Parathyroid adenoma (tissue), 2 donors: ENCODE data around the gene OR13C4.

Experiments used
- H2AFZ ChIP-seq: fragments of 300-600 bp; sonication (generic); one replicate; pipeline ENCODE4 v1.7.0; 2017; ENCODE audit warnings: antibody characterized with exemption, mild to moderate bottlenecking
- H3K27ac ChIP-seq: fragments of 300-600 bp; sonication (generic); one replicate; pipeline ENCODE4 v1.7.0; 2017
- H3K27me3 ChIP-seq: fragments of 300-600 bp; sonication (generic); one replicate; pipeline ENCODE4 v1.7.0; 2017; ENCODE audit warnings: low read length; ENCODE audit not compliant: control insufficient read depth, insufficient read depth
- H3K36me3 ChIP-seq: fragments of 300-600 bp; sonication (generic); one replicate; pipeline ENCODE4 v1.7.0; 2017; ENCODE audit warnings: low read length; ENCODE audit not compliant: control insufficient read depth, insufficient read depth
- H3K4me1 ChIP-seq: fragments of 300-600 bp; sonication (generic); one replicate; pipeline ENCODE4 v1.7.0; 2017; ENCODE audit warnings: control low read depth
- H3K4me2 ChIP-seq: fragments of 300-600 bp; sonication (generic); one replicate; pipeline ENCODE4 v1.7.0; 2017; ENCODE audit warnings: low read length
- H3K4me3 ChIP-seq: fragments of 300-600 bp; sonication (generic); one replicate; pipeline ENCODE4 v1.7.0; 2017; ENCODE audit warnings: low read depth, low read length
- H3K79me2 ChIP-seq: fragments of 300-600 bp; sonication (generic); one replicate; pipeline ENCODE4 v1.7.0; 2017; ENCODE audit warnings: control low read depth
- H3K9ac ChIP-seq: fragments of 300-600 bp; sonication (generic); one replicate; pipeline ENCODE4 v1.7.0; 2017; ENCODE audit warnings: mild to moderate bottlenecking
- H3K9me3 ChIP-seq: fragments of 300-600 bp; sonication (generic); one replicate; pipeline ENCODE4 v1.7.0; 2017; ENCODE audit warnings: low read length; ENCODE audit not compliant: control insufficient read depth
- TF ChIP-seq, protein P1 (sequence below): fragments of 300-600 bp; sonication (generic); IDR thresholded peaks from one replicate; pipeline ENCODE4 v1.7.0; 2017; ENCODE audit warnings: antibody characterized with exemption, mild to moderate bottlenecking
- donor health status: primary hyperparathyroidism.

OR13C4 gene

DNA sequence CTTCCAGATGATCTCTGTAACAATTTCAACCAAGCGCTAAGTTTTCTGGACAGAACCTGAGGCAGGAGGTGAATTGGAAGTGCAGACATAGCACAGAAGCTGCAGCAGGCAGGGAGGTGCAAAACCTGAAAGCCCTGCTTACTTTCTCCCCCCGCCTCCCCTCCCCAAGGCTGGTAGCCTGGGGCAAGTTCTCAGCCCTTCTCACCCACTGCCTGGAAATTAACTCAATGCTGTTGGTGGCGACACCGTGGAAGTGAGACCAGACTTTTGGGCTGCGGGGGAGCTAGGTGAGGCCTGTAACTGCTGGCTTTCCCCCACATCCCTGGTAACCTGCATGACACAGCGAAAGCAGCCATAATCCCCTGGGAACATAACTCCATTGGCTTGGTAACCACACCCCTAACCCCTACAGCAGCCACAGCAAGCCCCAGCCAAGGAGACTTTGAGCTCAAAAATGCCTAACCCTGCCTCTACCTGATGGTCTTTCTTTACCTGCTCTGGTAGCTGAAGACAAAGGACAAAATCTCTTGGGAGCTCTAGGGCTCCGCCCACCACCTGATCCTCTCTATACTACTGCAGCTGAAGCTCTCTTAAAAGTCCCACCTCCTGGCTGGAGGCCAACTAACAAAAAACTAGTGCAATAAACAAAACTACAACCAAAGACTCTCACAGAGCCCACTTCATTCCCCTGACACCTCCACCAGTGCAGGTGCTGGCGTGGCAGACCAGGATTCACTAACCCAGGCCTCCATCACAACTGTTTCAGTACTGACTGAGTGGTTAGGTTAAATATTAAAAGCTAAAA is 30.0 kb upstream of the OR13C4 start:
- TF ChIP-seq, protein P1, sequence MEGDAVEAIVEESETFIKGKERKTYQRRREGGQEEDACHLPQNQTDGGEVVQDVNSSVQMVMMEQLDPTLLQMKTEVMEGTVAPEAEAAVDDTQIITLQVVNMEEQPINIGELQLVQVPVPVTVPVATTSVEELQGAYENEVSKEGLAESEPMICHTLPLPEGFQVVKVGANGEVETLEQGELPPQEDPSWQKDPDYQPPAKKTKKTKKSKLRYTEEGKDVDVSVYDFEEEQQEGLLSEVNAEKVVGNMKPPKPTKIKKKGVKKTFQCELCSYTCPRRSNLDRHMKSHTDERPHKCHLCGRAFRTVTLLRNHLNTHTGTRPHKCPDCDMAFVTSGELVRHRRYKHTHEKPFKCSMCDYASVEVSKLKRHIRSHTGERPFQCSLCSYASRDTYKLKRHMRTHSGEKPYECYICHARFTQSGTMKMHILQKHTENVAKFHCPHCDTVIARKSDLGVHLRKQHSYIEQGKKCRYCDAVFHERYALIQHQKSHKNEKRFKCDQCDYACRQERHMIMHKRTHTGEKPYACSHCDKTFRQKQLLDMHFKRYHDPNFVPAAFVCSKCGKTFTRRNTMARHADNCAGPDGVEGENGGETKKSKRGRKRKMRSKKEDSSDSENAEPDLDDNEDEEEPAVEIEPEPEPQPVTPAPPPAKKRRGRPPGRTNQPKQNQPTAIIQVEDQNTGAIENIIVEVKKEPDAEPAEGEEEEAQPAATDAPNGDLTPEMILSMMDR: no peak
- H3K4me2 ChIP-seq: no peak overlapping the region
- H2AFZ ChIP-seq: no peak overlapping the region
- no peaks in the 10 kb centered on the region for H3K36me3 ChIP-seq
- no peaks in the 10 kb centered on the region for H3K79me2 ChIP-seq
- no peak overlapping the region for H3K4me3 ChIP-seq
- no peaks in the 10 kb centered on the region for H3K9me3 ChIP-seq
- no peaks in the 10 kb centered on the region for H3K4me1 ChIP-seq
- H3K27me3 ChIP-seq: no peaks in the 10 kb centered on the region
- H3K9ac ChIP-seq: no peak overlapping the region
- H3K27ac ChIP-seq: no peak overlapping the region

DNA sequence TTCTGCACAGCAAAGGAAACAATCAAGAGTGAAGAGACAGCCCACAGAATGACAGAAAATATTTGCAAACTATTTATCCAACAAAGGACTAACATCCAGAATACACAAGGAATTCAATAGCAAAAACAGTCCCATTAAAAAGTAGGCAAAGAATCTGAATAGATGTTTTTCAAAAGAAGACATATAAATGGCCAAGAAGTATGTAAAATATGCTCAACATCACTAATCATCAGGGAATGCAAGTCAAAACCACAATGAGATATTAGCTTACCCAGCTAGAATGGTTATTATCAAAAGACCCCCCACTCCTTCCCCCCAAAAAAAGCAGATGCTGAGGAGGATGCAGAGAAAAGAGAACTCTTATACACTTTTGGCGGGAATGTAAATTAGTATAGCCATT is 28.5 kb upstream of the OR13C4 start:
- TF ChIP-seq, protein P1: no peak
- Histone ChIP-seq H3K9ac (no peak overlapping the region), H2AFZ (no peak overlapping the region), H3K36me3 (no peaks in the 10 kb centered on the region), H3K27ac (no peak overlapping the region), H3K4me1 (no peaks in the 10 kb centered on the region), H3K4me2 (no peak overlapping the region), H3K27me3 (no peaks in the 10 kb centered on the region), H3K79me2 (no peaks in the 10 kb centered on the region), H3K4me3 (no peak overlapping the region), H3K9me3 (no peaks in the 10 kb centered on the region)

DNA sequence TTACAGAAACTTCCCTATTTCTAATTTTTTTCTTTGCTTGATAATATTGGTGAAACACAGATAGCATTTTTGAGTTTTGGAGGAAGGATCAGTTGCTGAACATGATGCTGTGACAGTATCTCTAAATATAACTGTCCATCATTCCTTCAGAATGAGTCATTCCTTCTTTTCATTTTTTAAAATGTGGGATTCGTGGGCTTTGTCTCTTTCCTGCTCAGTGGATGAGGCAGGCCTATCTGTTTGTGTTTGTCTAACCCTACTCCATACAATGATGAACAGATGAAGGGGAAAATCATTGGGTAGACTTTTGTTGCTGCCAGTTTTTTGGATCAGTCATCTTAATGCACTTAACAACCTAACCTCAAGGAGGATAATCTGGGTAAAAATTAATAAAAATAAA is 26.3 kb upstream of the OR13C4 start:
- H3K4me1 ChIP-seq: no peaks in the 10 kb centered on the region
- H3K9ac ChIP-seq: no peak overlapping the region
- no peaks in the 10 kb centered on the region for H3K9me3 ChIP-seq
- no peak overlapping the region for H2AFZ ChIP-seq
- H3K79me2 ChIP-seq: no peaks in the 10 kb centered on the region
- H3K27me3 ChIP-seq: no peaks in the 10 kb centered on the region
- H3K4me3 ChIP-seq: no peak overlapping the region
- TF ChIP-seq, protein P1: no peak
- H3K36me3 ChIP-seq: no peaks in the 10 kb centered on the region
- H3K4me2 ChIP-seq: no peak overlapping the region
- H3K27ac ChIP-seq: no peak overlapping the region

DNA sequence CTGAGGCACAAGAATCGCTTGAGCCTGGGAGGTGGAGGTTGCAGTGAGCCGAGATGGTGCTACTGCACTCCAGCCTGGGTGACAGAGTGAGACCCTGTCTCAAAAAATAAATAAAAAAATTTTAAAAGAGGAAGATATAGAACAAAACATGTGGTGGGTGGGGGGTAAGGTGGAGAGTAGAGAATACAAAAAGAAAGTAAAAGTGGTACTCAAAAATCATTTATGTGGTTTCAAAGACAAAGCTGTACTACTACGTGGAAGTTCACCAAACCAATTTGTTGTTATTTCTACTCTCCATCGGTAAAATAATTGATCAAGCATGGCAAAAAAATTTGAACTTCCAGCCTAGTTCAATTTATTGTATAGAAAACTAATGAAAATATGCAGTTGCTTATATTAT is 17.6 kb upstream of the OR13C4 start:
- H3K9ac ChIP-seq: no peak overlapping the region
- no peak overlapping the region for H2AFZ ChIP-seq
- H3K4me1 ChIP-seq: no peaks in the 10 kb centered on the region
- no peaks in the 10 kb centered on the region for H3K9me3 ChIP-seq
- H3K36me3 ChIP-seq: no peaks in the 10 kb centered on the region
- H3K79me2 ChIP-seq: no peaks in the 10 kb centered on the region
- H3K27ac ChIP-seq: no peak overlapping the region
- H3K4me3 ChIP-seq: no peak overlapping the region
- no peaks in the 10 kb centered on the region for H3K27me3 ChIP-seq
- H3K4me2 ChIP-seq: no peak overlapping the region
- TF ChIP-seq, protein P1: no peak

- Histone ChIP-seq H3K9me3 (no peaks in the 10 kb centered on the region), H3K4me3 (no peak overlapping the region), H3K4me2 (no peak overlapping the region), H3K79me2 (no peaks in the 10 kb centered on the region), H3K9ac (no peak overlapping the region), H3K27ac (no peak overlapping the region), H3K4me1 (no peaks in the 10 kb centered on the region), H3K27me3 (no peaks in the 10 kb centered on the region), H2AFZ (no peak overlapping the region), H3K36me3 (no peaks in the 10 kb centered on the region)
- TF ChIP-seq, protein P1: no peak
These were observed 12.3 kb upstream of the OR13C4 start for GRCh38 chr9:104539275-104539674.
